GM10847 (cell line): ENCODE measurements around the gene LRRTM4.

ENCODE experiments used
- POLR2A ChIP-seq: IDR thresholded peaks from 2 replicates; pipeline ENCODE4 v1.6.1; 2011; ENCODE audit not compliant: insufficient read length; ENCODE audit errors: extremely low read depth

Gene LRRTM4

DNA sequence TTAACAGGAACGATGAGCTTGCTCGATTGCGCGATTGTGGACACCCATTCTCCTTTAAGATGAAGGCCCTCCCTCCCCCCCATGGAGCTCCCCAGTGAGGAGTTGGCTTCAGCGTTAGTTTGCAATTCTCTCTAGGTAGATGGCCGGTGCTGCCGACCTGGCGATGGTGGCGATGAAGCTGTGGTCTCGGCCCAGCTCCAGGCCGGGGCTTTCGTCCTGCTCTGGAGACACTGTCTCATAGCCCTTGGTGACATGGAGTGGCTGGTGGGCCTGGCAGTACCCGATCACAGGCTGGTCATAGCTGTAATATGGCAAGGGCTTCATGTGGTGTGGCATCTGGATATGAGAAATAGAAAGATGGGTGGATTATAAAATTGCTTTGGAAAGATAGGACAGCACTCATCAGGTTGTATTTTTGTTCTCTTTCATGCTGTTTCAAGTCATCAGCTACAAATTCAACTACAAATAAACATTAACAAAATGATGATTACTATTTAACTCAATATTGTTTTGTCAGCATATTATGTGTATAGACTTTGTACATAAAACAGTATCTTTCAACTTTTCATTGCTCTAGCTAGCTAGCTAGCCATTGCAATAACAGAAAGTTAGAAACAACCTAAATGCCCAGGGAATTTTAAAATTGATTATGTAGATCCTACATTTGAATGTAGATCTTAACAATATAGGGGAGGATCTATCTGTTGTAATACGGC, 773.4 kb downstream of the LRRTM4 start:
- no peak for TF ChIP-seq POLR2A

DNA sequence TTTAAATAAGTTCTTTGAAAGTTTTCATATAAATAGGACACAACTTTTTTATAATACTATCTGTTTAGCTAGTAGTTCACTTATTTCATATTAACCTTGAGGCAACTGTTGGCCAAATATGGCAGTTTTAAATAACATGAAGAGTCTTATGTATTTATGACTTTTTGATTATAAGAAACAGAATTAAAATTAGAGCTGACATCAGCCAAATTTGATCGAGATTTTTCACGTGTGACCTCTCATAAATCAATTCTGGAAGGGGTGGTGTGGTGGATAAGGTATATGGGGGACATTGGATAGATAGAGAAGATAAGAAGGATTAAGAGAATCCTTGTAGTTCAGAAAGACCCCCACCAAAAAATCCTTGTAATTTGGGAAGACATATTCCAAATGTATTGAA, 776.6 kb downstream of the LRRTM4 start:
- TF ChIP-seq POLR2A, result no peak

DNA sequence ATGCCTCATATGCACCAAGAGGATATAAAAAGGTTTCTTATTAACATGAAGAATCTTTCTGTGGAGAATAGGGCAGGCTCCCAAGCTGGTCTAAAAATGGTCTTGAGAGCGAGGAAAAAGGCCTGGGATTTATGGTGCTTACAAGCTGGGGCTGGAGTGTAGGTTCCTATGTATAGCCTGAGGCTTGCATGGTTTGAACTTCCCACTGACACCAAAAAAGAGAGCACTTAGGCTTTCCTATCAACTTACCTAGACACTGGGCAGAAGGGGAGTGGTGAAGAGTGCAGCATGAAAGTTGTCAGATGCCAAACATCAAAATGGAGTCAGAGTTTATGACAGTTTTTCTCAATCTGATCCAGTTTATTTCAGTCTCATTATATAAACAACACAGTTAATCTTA, 784.6 kb downstream of the LRRTM4 start:
- TF ChIP-seq POLR2A, result no peak

- no peak for TF ChIP-seq POLR2A
Observed at GRCh38 chr2:76733736-76734135, 788.4 kb downstream of the LRRTM4 start.

GRCh38 chr2:76731157-76731556, 791.0 kb downstream of the LRRTM4 start:
- TF ChIP-seq POLR2A, result no peak

- no peak for TF ChIP-seq POLR2A
Observed at GRCh38 chr2:76730021-76730420, 792.2 kb downstream of the LRRTM4 start.

- no peak for TF ChIP-seq POLR2A
Observed at GRCh38 chr2:76721226-76721625, 801.0 kb downstream of the LRRTM4 start.

GRCh38 chr2:76713312-76713711, 808.9 kb downstream of the LRRTM4 start:
- TF ChIP-seq POLR2A, result no peak

GRCh38 chr2:76711490-76711889, 810.7 kb downstream of the LRRTM4 start:
- TF ChIP-seq POLR2A, result no peak

- TF ChIP-seq POLR2A, result no peak
Observed at GRCh38 chr2:76700894-76701293, 821.3 kb downstream of the LRRTM4 start.
